GM12892 (cell line): ENCODE measurements around the gene BATF3.
"Not testable (repeated sequence)": the region's sequence is repeated elsewhere in the genome, so short reads cannot be mapped to it uniquely, and the experiment has no call there.

ENCODE experiments used
- DNase-seq: peaks from one replicate; pipeline ENCODE4 v3.0.0; 2011; ENCODE audit not compliant: insufficient read length
- FAIRE-seq: peaks from 2 replicates; lab custom pipeline; 2011; peaks lifted over from hg19 to GRCh38; lab: Jason Lieb, UNC
- POLR2A ChIP-seq: IDR thresholded peaks from 2 replicates; pipeline ENCODE4 v1.6.1; 2011; ENCODE audit warnings: low read depth, low read length, control low read depth
- POLR2AphosphoS5 ChIP-seq: IDR thresholded peaks from 2 replicates; pipeline ENCODE4 v1.6.1; 2011; ENCODE audit warnings: low read depth, low read length, control low read depth
- TAF1 ChIP-seq: IDR thresholded peaks from 2 replicates; pipeline ENCODE4 v1.6.1; 2011; ENCODE audit warnings: low read depth, mild to moderate bottlenecking, control low read depth, low read length, borderline replicate concordance

The BATF3 gene

GRCh38 chr1:212665241-212666115 lies 34.2 kb downstream of the BATF3 start:
- peak; percentile 78 for DNase-seq
- peak; percentile 87 for FAIRE-seq

GRCh38 chr1:212664409-212665199 lies 35.0 kb downstream of the BATF3 start:
- DNase-seq (no peak), FAIRE-seq (no peak)
- TF ChIP-seq POLR2A (no peak), TAF1 (no peak), POLR2AphosphoS5 (no peak)

More at GRCh38 chr1:212665241-212666115, 34.2 kb downstream of the BATF3 start:
- no peak for TF ChIP-seq POLR2AphosphoS5
- TF ChIP-seq TAF1: no peak
- TF ChIP-seq POLR2A: no peak

GRCh38 chr1:212658250-212658649 lies 41.4 kb downstream of the BATF3 start:
- not testable (repeated sequence) for FAIRE-seq, DNase-seq

GRCh38 chr1:212656730-212657129 lies 42.9 kb downstream of the BATF3 start:
- DNase-seq: no peak
- FAIRE-seq: no peak
- TF ChIP-seq POLR2A (no peak), TAF1 (no peak), POLR2AphosphoS5 (no peak)

GRCh38 chr1:212655668-212656440 lies 43.8 kb downstream of the BATF3 start:
- no peak for TF ChIP-seq TAF1
- no peak for TF ChIP-seq POLR2AphosphoS5
- no peak for TF ChIP-seq POLR2A
- DNase-seq (no peak), FAIRE-seq (peak; percentile 36)

- TF ChIP-seq POLR2A: no peak
- TF ChIP-seq TAF1: no peak
- TF ChIP-seq POLR2AphosphoS5: no peak
- DNase-seq: no peak
- no peak for FAIRE-seq
Measured at GRCh38 chr1:212652609-212653008, 47.0 kb downstream of the BATF3 start.

- TF ChIP-seq POLR2AphosphoS5: no peak
- TF ChIP-seq POLR2A: no peak
- TF ChIP-seq TAF1: no peak
- DNase-seq (no peak), FAIRE-seq (no peak)
Measured at GRCh38 chr1:212651977-212652376, 47.7 kb downstream of the BATF3 start.

- no peak for TF ChIP-seq POLR2A
- TF ChIP-seq POLR2AphosphoS5: no peak
- no peak for TF ChIP-seq TAF1
- no peak for DNase-seq
- FAIRE-seq: no peak
Measured at GRCh38 chr1:212651521-212651920, 48.1 kb downstream of the BATF3 start.

- TF ChIP-seq POLR2A (no peak), TAF1 (no peak), POLR2AphosphoS5 (no peak)
- FAIRE-seq: no peak
- DNase-seq: no peak
Measured at GRCh38 chr1:212650228-212650627, 49.4 kb downstream of the BATF3 start.

GRCh38 chr1:212649020-212649419 lies 50.6 kb downstream of the BATF3 start:
- TF ChIP-seq POLR2A: no peak
- no peak for TF ChIP-seq TAF1
- TF ChIP-seq POLR2AphosphoS5: no peak
- FAIRE-seq (no peak), DNase-seq (no peak)

- FAIRE-seq (no peak), DNase-seq (no peak)
- TF ChIP-seq POLR2AphosphoS5 (no peak), POLR2A (no peak), TAF1 (no peak)
Measured at GRCh38 chr1:212648431-212648830, 51.2 kb downstream of the BATF3 start.
